HFFc6 (cell line): ENCODE results near the gene PADI2. TPM values are rescaled to one million over a fixed set of nuclear protein-coding genes. Genes with fewer than 3 reads are reported as not detected.

ENCODE experiments used
- DNase-seq: peaks from one replicate; pipeline ENCODE4 v3.0.0-alpha.2; 2018
- H3K27ac Mint-ChIP-seq: 2 replicates; pipeline ENCODE4 v1.8.0; 2020; ENCODE audit warnings: mild to moderate bottlenecking, mixed read lengths
- H3K27me3 Mint-ChIP-seq: 2 replicates; pipeline ENCODE4 v1.8.0; 2021; ENCODE audit warnings: mild to moderate bottlenecking, moderate library complexity, mixed read lengths; ENCODE audit not compliant: insufficient read depth
- H3K36me3 Mint-ChIP-seq: 2 replicates; pipeline ENCODE4 v1.8.0; 2021; ENCODE audit warnings: low read depth, mixed read lengths
- H3K4me1 Mint-ChIP-seq: 2 replicates; pipeline ENCODE4 v1.8.0; 2020; ENCODE audit warnings: low read depth, mixed read lengths
- H3K4me3 Mint-ChIP-seq: 2 replicates; pipeline ENCODE4 v1.8.0; 2020; ENCODE audit warnings: mild to moderate bottlenecking, moderate library complexity, mixed read lengths
- H3K9me3 Mint-ChIP-seq: 2 replicates; pipeline ENCODE4 v1.8.0; 2020; ENCODE audit warnings: mild to moderate bottlenecking, mixed read lengths
- total RNA-seq, 6 experiments: library from RNA; stranded (reverse); fragmentation: NEBNext Ultra II Directional; extraction: Animal tissue kit (Norgen Biotek cat#: 25700); gene quantifications; 2 replicates in 1 of 6; 3 replicates in 5 of 6; pipeline ENCODE4 v1.2.3, GENCODE V29; 2021
- TF ChIP-seq, protein P1 (sequence below): fragments of 200-600 bp; sonication (generic); IDR thresholded peaks from 2 replicates; pipeline ENCODE4 v1.5.0; 2021; ENCODE audit warnings: antibody characterized with exemption, mild to moderate bottlenecking

Gene PADI2
- total RNA-seq, 6 experiments from 2014 or later, result 0.05 to 0.33 (median 0.13) TPM; not detected in 2

DNA sequence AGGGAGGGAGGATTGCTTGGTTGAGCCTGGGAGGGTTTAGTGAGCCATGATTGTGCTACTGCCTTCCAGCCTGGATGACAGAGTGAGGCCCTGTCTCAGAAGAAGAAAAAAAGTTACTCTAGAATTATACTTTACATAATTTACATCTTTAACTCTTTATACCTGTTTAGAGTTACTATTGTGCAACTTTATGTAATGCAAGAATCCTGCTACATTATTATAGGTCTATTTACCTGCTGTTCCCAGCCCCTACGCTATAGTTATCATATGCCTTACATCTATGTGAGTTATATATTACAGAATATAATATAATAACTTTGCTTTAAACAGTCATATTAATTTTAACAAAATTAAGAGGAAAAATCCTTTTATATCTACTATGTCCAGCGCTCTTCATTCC is 79.7 kb downstream of the PADI2 start:
- H3K36me3 Mint-ChIP-seq, result peaks cover 6% of the 10 kb centered on the region; the same call in 1 of the 2 replicates
- H3K4me3 Mint-ChIP-seq, result no peak overlapping the region
- H3K9me3 Mint-ChIP-seq, result no peaks in the 10 kb centered on the region
- no peak for DNase-seq
- H3K27me3 Mint-ChIP-seq, result no peaks in the 10 kb centered on the region; the same call in 1 of the 2 replicates
- TF ChIP-seq, protein P1, sequence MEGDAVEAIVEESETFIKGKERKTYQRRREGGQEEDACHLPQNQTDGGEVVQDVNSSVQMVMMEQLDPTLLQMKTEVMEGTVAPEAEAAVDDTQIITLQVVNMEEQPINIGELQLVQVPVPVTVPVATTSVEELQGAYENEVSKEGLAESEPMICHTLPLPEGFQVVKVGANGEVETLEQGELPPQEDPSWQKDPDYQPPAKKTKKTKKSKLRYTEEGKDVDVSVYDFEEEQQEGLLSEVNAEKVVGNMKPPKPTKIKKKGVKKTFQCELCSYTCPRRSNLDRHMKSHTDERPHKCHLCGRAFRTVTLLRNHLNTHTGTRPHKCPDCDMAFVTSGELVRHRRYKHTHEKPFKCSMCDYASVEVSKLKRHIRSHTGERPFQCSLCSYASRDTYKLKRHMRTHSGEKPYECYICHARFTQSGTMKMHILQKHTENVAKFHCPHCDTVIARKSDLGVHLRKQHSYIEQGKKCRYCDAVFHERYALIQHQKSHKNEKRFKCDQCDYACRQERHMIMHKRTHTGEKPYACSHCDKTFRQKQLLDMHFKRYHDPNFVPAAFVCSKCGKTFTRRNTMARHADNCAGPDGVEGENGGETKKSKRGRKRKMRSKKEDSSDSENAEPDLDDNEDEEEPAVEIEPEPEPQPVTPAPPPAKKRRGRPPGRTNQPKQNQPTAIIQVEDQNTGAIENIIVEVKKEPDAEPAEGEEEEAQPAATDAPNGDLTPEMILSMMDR, result no peak
- H3K4me1 Mint-ChIP-seq, result no peaks in the 10 kb centered on the region
- no peak overlapping the region for H3K27ac Mint-ChIP-seq

DNA sequence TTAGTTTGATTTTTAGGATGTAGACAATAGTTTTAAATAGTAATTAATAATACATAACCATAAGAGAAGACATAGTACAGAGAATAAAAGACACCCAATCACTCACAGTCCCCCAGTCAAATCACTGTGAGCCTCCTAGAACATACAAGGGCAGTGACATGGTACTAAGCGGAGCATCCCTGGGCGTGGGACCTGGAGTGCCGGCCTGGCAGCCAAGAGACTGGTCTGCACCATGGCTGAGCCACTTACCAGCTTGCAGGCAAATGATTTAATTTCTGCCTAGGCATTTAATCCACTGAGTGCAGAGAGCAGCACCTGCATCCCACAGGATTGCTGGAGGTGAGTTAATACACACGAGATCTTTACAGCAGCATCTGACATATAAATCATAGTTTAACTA is 85.8 kb downstream of the PADI2 start:
- no peaks in the 10 kb centered on the region for H3K9me3 Mint-ChIP-seq
- H3K27ac Mint-ChIP-seq, result no peak overlapping the region
- TF ChIP-seq, protein P1, result no peak
- no peak for DNase-seq
- no peaks in the 10 kb centered on the region for H3K4me1 Mint-ChIP-seq
- H3K4me3 Mint-ChIP-seq, result no peak overlapping the region
- H3K27me3 Mint-ChIP-seq, result no peaks in the 10 kb centered on the region
- 0 out of 2 replicates have a peak, but pooled peaks cover 4% of the 10 kb centered on the region for H3K36me3 Mint-ChIP-seq

DNA sequence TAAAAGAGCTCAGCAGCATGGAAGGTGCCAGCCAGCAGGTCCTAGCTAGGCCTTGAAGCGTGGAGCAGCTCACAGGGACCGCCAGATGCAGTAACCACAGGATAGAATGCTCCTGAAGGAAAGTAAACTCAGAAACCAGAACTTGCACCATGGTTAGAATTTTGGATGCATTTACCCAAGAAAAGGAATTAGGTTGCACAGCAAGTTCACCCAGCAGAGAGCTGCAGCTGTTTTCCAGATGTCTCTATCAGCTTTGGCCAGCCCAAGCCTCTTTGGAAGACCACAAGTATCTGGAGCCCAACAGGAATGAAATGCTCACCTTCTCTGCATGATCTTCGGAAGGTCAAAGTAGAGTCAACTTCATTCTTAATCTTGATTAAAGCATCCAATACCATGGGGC is 86.5 kb downstream of the PADI2 start:
- DNase-seq, result no peak
- Mint-ChIP-seq H3K36me3 (peaks cover 9% of the 10 kb centered on the region; the same call in 1 of the 2 replicates), H3K9me3 (no peaks in the 10 kb centered on the region), H3K4me3 (no peak overlapping the region), H3K27me3 (no peaks in the 10 kb centered on the region), H3K4me1 (no peaks in the 10 kb centered on the region), H3K27ac (no peak overlapping the region; the same call in 1 of the 2 replicates)
- TF ChIP-seq, protein P1, result no peak

DNA sequence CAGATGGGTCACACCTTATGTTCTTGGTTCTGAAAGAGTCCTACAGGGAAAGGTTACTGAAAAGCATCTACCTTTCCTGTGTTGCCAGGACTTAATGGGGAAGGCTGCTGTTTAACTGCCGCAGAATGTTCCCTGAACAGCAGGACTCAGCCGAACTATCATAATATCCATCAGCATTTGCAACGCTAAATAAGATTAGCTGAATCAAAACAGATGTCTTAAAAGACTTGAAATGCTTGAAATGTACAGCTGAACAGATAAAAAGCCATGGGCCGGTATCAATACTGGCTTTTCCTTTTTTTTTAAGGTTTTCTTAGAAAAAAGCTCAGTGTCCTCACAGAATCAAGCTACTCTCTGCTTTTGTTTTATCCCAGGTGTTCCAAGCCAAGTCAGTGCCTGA is 87.8 kb downstream of the PADI2 start:
- Mint-ChIP-seq H3K27me3 (no peaks in the 10 kb centered on the region), H3K36me3 (peaks cover 17% of the 10 kb centered on the region), H3K4me3 (no peak overlapping the region), H3K9me3 (no peaks in the 10 kb centered on the region), H3K4me1 (no peaks in the 10 kb centered on the region), H3K27ac (no peak overlapping the region)
- TF ChIP-seq, protein P1, result no peak
- no peak for DNase-seq

DNA sequence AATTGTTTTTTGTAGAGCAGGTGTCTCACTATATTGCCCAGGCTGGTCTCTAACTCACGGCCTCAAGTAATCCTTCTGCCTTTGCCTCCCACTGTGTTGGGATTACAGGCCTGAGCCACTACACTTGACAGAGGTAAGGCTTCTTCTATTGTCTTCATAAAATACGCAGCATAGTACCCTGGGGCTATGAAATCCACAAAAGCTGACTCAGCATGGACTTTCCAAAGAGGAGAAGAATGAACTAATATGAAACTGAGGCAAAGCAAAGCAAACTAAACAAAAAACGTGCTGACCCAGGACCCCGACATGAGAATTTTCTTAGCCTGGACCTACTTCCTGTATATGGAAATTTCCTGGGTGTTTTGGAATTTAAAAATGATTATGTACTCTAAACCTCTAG is 89.0 kb downstream of the PADI2 start:
- no peaks in the 10 kb centered on the region for H3K4me1 Mint-ChIP-seq
- no peaks in the 10 kb centered on the region for H3K27me3 Mint-ChIP-seq
- TF ChIP-seq, protein P1, result no peak
- no peaks in the 10 kb centered on the region for H3K9me3 Mint-ChIP-seq
- peaks cover 17% of the 10 kb centered on the region for H3K36me3 Mint-ChIP-seq
- DNase-seq, result no peak
- no peak overlapping the region for H3K4me3 Mint-ChIP-seq
- no peak overlapping the region for H3K27ac Mint-ChIP-seq

DNA sequence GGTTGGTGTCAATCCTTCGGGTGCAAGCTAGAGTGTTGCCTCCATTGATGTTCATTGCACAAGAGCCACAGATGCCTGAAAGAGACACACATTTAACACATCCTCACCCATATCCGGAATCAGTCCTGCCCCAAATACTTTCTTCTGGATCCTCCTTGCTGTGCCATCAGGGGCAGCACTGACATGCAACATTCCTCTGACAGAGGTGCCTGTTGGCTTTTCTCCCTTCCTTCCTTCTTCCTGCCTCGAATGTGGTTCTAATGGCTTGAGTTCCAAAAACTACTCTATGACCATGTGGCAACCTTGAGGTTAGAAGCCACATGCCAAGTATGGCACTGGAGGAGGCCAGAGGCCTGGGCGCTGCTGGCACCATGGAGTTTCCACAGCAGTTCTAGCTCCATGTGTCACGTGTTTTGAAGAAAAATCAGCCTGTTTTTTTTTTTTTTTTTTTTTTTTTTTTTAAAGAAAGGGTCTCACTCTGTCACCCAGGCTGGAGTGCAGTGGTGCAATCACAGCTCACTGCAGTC is 90.5 kb downstream of the PADI2 start:
- Mint-ChIP-seq H3K4me1 (no peaks in the 10 kb centered on the region), H3K9me3 (no peaks in the 10 kb centered on the region), H3K27me3 (no peaks in the 10 kb centered on the region), H3K36me3 (peaks cover 17% of the 10 kb centered on the region), H3K27ac (no peak overlapping the region; the same call in 1 of the 2 replicates), H3K4me3 (no peak overlapping the region)
- no peak for DNase-seq
- TF ChIP-seq, protein P1, result no peak
